Activated T-cell treated with anti-CD3 and anti-CD28 coated beads for 48 hours (primary cell): ENCODE data around the gene RNH1.

Experiments
- DNase-seq: peaks from one replicate; pipeline ENCODE4 v3.0.0-alpha.2; 2020; ENCODE audit warnings: low read depth

The RNH1 gene

DNA sequence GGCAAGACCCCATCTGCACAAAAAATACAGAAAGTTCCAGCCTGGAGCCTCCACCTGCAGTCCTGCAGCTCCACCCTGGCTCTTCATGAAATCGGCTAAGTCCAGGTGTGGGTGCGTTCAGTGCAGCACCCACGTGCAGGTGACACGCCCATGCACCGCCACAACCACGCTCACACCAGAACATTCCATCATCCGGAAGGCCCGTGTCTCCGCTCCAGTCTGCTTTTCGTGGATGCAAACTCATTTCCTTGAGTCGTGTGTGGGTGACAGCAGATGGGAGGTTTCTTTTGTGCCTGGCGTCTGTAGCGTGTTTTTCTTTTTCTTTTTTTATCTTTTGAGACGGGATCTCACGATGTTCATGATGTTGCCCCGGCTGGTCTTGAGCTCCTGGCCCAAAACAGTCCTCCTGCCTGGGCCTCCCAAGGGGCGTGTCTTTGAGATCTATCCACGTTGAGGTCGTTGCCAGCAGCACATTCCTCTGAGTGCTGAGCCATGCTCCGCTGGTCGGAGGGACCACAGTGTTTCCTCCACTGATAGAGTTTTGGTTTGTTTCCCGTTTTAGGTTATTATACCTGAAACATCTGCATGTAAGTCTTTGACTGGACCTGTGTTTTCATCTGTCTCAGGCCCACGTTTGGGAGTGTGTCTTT, 49.8 kb downstream of the RNH1 start:
- DNase-seq = no peak

DNA sequence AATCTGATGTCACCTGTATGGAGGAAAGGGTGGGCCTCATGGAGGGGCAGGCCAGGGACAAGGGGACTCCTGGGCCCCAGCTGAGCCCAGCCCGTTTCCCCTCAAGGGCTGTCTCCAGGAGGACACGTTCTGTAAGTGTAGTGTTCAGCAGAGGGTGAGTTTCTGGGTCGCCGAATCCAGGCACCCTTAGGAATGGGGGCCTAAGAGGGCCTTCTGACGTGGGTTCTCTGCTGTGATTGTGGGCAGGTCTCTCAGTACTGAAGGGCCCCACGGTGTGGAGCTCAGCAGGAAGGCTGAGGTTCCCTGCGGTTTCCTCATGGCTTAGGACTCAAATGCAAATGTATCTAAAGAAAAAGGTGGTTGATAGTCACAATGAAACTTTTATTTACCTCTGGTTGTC, 50.5 kb downstream of the RNH1 start:
- DNase-seq = no peak

DNA sequence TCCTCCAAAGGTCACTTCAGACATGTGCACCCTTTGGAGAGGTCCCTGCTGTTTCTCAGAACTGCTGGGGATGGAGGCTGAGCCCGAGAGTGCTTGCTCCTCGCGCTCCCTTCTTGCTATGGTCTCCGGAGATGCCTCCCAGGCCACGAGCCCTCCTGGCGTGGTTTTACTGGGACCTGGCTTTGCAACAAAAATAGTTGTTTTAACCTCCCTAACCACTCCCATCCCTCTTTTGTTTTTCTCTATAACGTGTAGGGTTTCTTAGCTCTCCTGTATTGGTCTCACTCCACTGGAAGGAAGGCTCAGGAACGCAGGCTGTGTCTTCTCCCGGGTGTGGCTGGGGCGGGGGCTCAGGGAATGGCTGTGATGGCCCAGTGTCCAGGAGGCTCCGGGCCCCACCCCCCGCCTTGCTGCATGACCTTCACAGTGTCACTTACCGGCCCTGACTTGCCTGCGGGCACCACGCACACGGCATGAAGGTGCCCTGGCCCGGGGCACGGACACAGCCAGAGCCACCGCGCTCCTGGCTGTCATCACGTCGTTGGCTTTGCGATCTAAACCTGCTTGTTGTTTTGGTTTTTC, 51.4 kb downstream of the RNH1 start:
- DNase-seq = no peak

DNA sequence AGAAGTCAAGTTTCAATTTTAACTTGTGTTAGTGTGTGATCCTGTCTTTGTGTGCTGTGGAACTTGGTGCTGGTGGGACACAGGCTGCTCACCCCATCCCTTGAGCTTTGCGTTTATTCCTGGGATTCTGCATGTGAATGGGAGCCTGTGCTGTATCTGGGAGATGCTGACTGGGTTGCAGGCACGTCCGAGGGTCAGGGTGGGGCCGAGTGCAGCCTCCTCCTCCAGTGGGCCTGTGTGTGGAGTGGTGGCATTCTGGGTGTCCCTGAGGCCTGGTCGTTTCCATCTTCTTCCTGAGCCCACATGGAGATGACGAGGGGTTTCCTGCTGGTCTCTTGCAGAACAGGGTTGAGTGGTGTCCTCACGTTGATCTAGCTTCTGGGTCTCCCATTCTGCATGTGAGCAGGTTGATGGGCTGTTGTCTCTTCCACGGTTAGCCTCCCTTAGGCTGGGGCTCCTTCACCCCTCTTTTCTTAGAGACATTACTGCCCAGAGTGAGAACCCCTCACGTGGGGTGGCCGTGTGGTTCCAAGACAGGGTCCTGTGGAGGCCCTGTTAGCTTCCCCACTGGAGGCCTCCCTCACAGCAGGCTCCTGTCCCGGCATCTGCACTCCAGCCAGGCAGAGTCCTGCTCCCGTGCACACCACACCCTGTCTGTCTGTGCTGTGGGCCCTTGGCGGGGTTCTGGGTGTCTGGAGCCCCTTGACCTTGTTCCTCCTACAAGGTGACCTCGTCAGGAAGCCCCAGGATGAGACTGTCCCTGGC, 52.1 kb downstream of the RNH1 start:
- no peak for DNase-seq

DNA sequence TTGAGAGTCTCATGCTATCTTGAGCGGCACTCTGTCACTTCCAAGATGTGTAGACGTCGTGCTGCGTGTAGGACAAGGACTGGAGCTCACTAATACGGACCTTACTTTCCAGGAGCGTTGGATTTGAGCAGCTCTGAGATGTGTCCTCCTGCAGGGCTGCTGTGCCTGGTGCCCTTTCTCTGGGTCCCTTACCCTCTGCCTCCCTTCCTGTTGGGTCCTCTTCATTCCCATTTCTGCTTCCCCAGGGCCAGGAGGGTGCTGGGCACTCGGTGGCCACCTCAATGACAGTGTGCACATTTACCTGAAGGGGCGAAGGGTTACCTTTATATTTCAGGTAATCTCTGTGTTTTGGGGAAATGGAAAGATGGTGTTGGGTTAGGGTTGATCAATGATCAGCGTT, 53.0 kb downstream of the RNH1 start:
- no peak for DNase-seq

DNA sequence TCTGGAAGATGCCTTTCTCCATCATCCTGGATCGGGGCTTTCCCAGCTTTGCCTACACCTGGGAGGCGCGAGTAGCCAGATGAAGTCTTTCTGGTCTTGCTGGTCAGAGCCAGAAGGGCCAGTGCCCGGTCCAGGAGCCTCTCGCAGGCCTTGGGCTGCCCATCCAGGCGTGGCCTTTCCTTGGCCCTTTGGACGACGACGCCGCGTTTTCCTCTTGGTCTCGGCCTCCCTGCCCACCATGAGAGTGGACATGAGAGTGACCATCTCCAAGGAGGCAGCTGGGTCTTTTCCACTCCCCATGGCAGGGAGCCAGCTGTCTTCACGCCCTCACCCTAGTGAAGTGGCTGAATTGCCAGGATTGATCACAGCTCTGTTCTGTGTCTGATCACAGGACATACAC, 53.5 kb downstream of the RNH1 start:
- no peak for DNase-seq

DNA sequence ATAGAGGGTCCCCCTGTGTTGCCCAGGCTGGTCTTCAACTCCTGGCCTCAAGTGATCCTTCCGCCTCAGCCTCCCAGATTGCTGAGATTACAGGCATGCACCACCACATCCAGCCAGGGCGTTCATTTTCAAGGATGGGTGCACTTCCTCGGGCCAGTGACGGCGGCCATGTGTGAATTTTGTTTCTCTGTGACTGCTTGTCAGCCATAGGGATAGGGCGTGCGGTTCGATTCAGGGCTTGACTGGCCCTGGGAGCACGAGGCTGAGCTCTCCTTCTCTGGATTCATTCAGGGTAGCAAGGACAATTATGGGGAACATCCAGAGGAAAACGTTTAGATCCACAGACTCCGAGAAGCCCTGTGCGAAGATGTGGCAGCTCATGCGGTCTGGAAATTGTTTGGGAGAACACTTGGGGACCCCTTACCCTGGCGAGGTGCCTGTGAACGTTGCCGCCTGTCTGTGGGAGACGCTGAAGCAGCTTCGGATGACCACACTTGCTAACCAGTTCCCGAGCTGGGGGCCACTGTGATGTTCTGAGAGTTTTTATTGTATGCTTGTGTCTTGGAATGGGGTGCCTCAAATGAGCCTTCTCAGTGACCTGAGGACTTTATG, 54.0 kb downstream of the RNH1 start:
- DNase-seq = no peak

DNA sequence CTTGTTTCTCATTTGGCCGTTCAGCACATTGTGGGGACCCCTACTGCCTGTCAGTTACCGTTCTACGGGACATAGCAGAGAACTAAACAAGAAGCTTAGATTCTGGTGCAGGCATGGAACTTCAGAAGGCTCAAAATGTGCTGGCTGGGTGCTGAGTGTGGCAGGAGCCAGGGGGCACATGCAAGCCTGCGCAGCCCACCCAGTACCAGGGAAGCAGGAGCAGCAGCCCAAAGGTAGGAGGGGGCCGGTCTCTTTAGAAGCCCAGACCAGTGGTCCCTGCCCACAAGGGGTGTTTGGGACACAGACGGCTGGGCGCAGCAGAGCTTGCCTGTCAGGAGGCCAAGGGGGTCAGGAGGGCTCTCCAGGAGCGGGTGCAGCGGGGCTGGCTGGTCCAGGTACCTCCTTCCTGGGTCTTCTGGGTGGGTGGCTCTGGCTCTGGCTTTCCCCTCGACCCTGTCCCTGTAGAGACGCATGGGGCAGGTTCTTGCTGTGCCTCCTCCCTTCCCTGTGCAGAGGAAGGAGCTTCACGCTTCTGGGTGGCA, 54.8 kb downstream of the RNH1 start:
- DNase-seq = no peak

DNA sequence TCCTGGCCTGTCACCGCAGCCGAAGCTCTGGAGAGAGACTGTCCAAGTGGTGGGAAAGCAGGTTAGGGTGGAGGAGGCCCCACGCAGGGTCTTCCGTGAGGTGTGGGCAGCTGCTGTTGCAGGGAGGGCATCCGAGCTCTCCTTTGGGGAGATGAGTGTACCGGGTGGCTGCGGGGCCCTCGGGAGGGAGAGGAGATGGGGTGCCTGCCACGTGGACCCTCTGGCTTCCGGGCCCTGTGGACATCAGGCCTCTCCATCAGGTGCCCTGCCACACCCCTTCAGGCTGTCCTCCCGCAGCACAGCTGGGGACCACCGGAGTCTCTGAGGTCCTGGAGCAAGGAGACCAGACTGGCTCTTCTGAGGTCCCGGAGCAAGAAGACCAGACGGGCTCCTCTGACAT, 55.3 kb downstream of the RNH1 start:
- no peak for DNase-seq

DNA sequence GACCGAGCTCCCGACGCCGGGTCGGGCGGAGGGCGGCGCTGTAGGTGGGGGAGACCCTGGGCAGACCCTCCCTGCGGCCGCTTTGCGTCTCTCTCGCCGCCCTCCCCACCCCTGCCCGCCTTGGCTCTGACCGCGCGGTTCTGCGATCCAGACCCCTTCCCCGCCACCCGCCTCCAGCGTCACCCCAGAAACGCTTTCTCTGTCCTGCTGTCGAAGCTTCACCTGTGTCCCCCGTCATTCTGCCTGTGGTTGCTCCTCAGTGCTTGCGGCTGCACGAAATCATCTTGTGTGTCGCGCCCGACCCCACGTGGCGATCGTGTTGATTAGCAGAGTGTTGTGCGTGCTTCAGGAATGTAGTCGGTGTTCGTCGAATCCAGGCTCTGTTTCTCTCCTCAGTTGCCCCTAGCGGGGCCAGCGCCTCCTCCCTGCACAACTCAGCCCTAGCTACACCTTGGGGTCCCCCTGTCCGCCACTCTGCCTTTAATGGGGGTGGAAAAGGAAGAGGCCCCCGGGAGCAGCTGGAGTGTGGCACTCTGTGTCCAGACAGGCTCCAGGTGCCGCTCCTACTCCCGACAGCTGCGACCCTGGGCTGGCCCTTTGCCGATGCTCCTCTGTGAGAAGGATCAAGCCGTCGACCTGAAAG, 56.1 kb downstream of the RNH1 start:
- DNase-seq = peak; percentile 56

DNA sequence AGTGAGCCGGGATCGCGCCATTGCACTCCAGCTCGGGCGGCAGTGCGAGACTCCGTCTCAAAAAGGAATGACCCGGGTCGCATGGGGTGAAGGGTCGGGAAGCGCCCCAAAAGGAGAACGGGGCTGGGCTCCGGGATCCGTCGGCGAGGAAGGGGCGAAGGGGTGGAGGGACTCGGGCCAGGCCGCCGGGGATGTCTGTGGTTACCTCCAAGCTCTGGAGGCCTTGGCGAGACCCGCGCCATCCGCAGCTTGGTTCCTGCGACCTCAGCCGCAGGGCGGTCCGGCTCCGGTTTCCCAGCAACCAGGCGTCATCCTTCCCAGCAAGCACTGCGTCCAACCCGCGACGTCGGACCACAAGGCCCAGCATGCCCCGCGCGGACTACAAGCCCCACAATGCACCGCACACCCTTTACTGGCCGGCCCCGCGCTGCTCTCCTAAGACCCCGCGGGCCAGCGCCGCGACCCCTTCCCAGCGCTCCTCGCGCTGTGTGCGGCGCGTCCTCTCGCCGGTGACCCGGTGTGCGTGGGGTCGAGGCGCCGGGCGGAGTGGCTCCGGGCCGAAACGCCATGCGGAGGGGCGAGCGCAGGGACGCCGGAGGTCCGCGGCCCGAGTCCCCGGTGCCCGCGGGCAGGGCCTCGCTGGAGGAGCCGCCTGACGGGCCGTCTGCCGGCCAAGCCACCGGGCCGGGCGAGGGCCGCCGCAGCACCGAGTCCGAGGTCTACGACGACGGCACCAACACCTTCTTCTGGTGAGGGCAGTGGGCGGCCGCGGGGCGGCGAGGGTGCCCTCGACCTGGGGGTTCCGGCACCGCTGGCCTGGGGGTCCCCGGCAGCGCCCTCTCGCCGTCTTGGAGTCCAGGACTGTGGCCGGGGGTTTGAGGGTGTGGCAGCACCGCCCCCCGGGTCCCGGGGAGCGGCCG, 56.9 kb downstream of the RNH1 start, which contains the start of gene PTDSS2:
Gene PTDSS2, plus strand, starts transcription at position 391 of the 920 bp plus-strand sequence. Its CDS starts 177 bp downstream, at position 568.
- peak; percentile 92 for DNase-seq

DNA sequence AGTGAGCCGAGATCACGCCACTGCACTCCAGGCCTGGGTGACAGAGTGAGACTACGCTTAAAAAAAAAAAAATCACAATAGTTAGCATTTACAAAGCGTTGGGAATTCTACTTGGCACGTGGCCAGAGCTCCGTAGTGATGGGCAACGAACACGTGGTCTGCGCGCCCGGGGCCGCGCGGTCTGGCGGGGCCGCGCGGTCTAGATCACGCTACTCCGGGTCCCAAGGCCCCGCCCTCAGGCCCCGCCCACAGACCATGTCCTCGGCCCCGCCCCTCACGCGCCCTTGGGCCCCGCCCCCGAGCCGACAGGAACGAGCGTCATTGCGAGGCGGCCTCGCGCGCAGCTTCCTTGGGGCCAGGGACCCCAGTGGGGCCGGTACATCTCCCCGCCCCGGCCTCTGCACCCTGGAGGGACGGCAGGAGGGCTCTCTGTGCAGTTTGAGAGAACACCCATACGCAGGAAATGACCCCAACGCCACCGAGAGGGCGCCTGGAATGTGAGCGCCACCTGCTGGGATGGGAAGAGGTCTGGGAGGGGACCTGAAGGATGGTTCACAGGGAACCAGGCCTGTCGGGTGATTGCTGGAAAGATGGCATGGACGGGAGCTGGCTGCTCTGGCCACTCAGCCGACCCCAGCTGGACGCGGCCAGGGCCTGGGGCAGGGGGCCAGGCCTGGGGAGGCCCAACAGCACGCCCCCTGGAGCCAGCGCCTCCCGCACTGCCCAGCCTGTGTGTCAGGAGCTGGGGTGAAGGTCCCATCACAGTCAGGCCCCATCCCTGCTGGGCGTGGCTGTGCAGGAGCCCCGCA, 58.9 kb downstream of the RNH1 start:
- DNase-seq = peak; percentile 97

DNA sequence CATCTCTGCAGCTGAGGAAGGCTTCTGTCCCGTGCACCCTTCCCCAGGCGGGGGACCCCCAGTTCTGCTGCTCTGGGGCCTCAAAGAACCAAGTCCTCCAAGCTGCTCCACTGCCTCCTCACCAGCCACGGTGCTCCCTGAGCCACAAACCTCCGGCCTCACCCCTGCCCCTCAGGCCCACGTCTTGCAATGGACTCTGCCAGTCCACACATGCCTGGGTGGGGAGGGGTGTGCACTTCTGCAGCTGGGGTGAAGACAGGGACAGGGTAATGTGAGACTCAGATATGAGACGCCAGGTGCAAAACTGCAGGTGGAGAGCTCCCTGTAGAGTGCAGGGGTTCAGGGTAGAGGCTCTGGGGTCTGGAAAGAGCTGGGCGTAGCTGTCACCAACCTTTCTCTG, 60.2 kb downstream of the RNH1 start:
- DNase-seq = no peak

DNA sequence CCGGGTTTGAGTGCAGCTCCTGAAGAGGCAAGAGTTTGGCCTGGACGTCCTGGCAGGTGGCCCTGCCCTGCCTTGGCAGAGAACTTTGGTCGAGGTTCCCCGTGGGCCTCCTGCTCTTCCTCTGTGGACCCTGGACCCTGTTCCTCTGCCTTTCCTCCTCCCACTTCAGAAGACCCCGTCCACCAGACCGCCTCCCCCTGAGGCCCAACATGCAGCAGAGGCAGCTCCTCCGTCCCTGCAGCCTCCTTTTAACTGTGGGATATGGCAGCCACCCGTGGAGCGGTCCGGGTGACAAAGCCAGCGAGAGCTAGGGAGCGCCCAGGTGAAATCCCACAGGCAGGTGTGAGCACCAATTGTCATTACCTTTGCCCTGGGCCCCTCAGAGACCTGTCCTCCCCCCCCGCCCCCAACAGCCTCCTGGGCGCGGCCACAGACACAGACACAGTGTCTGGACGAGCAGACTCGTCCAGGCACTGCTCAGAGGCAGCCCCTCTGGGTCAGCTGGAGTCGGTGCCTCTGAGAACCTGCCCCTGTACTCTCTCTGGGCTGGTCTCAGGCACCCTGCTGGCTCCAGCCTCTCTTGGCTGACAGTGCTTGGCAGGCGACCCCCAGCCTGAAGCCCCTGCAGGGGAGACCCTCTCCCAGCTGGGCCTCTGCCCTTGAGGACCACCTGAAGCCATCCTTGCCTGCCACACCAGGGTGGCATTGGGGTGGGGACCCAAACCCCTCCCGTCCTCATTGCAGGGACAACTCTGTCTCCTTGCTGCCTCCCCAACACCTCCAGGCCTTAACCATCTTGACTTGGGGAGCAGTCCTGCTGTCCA, 61.1 kb downstream of the RNH1 start:
- no peak for DNase-seq
